Measurements from ENCODE around the gene CDC42EP4.

CDC42EP4 gene

GRCh38 chr17:73304438-73304837 is 7.4 kb downstream of the CDC42EP4 start:
- in situ Hi-C loops (cut with MboI; ENCODE audit: low sequenced_read_pairs): no loop called here

DNA sequence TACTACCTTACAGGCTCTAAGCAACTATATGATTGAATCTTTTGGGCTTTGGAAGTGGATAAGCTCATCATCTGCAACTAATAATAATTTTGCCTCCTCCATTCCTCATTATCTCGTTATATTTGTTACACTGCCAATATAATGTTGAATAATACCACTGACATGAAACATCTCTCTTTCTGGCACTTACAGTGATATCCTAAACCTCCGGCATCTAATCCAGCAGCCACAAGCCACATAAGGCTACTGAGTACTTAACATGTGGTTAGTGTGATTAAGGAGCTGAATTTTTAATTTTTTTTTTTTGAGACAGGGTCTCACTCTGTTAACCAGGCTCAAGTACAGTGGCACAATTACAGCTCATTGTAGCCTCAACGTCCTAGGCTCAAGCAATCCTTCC is 9.6 kb downstream of the CDC42EP4 start:
- in situ Hi-C loops (cut with MboI; ENCODE audit: low sequenced_read_pairs): no loop called here

DNA sequence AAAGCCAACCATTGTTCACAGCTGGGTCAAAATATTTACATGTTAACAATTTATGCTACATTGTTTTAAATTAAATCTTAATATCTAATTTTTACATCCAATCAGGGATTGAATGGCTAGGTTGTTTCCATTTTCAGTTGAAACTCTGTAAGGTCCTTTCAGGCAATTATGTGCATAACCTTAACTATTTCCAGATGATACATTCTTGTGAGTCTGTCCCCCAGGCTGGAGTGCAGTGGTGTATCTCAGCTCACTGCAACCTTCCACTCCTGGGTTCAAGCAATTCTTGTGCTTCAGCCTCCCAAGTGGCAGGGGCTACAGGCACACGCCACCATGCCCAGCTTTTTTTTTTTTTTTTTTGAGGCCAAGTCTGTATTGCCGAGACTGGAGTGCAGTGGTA is 10.4 kb downstream of the CDC42EP4 start:
- in situ Hi-C loops (cut with MboI; ENCODE audit: low sequenced_read_pairs): no loop called here

- in situ Hi-C loops (cut with MboI; ENCODE audit: low sequenced_read_pairs): no loop called here
Measured at GRCh38 chr17:73300392-73300791, 11.4 kb downstream of the CDC42EP4 start.

GRCh38 chr17:73297934-73298861 is 13.6 kb downstream of the CDC42EP4 start:
- in situ Hi-C loops (cut with MboI; ENCODE audit: low sequenced_read_pairs): no loop called here

- in situ Hi-C loops (cut with MboI; ENCODE audit: low sequenced_read_pairs): no loop called here
Measured at GRCh38 chr17:73293480-73293911, 18.3 kb downstream of the CDC42EP4 start.

DNA sequence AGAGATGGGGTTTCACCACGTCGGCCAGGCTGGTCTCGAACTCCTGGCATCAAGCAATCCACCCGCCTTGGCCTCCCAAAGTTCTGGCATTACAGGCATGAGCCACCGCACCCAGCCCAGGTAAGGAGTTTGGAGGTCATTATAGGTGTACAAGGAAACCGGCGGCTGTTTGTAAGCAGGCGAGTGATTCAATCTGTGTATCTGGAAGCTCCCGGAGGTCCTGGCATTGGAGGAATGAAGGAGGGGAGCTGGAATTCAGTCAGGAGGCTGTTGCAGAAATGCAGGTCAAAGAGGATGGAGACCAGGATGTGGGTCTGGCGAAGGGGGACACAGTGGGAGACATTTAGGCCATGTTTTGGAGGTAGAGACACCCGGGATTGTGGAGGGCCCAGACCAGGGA is 18.8 kb downstream of the CDC42EP4 start:
- in situ Hi-C loops (cut with MboI; ENCODE audit: low sequenced_read_pairs): no loop called here

GRCh38 chr17:73292031-73292531 is 19.7 kb downstream of the CDC42EP4 start:
- in situ Hi-C loops (cut with MboI; ENCODE audit: low sequenced_read_pairs): no loop called here

DNA sequence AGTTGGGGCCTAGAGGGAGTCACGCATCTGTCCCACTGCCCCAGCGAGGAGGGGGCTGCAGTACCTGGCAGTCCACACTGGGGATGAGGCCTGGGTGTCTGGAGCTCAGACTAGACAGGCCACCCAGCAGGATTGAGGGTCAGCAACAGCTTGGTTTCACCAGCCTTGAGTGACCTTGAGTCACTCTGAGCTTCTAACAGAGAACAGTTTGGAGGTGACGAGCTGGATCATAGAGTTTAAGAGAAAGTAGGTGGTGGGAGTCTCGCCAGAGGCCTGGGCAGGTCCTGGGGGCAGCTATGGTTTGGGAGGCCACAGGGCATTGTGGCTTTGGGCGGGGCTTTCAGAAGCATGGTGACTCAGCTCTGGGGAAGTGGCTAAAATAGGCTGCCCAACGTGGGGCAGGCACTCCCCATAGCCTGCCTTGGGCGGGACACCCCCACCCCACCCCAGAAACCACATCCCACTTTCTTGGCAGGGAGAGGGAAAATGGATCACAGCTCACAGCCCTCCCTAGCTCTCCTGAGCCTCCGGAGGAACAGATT is 20.5 kb downstream of the CDC42EP4 start:
- in situ Hi-C loops (cut with MboI; ENCODE audit: low sequenced_read_pairs): no loop called here

DNA sequence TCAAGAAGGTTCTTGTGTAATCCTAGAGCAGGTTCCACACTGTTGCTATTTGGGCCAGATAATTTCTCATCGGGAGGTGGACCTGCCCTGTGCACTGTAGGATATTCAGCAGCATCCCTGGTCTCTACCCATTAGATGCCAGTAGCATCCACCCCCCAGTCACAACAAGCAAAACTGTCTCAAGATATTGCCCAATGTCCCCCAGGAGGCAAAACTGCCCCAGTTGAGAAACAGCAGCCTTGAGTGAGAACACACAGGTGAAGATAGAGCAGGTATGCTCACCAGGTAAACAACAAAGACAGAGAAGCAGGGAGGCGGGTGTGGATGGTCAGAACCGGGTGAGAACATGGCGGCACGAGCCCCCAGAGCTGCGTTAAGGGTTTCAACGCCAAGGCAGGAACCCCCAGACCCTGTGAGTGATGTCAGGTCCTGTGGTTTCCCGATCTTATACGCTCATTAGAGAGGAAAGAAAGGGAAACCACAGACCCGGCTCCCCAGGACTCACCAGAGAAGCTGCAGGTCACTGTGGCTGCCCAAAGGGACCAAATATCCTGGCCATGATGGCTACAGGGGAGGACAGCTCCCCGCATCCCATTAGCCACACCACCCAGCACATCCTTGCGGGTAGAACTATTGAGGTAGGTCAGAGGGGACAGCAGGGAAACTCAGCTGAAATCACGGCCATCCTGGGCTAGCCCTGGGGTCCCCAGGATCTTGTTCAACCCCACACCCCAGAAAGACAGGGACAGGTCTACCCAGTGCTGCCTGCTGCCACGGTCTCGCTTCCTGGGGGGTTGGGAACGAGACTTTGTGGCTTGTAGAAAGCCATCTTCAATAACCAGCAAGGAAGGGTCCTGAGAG is 21.2 kb downstream of the CDC42EP4 start:
- in situ Hi-C loops (cut with MboI; ENCODE audit: low sequenced_read_pairs): no loop called here

- in situ Hi-C loops (cut with MboI; ENCODE audit: low sequenced_read_pairs): no loop called here
Measured at GRCh38 chr17:73289549-73290254, 22.1 kb downstream of the CDC42EP4 start.

- in situ Hi-C loops (cut with MboI; ENCODE audit: low sequenced_read_pairs): no loop called here
Measured at GRCh38 chr17:73288534-73289302, 23.1 kb downstream of the CDC42EP4 start.

GRCh38 chr17:73286863-73287296 is 24.9 kb downstream of the CDC42EP4 start:
- in situ Hi-C loops (cut with MboI; ENCODE audit: low sequenced_read_pairs): no loop called here

DNA sequence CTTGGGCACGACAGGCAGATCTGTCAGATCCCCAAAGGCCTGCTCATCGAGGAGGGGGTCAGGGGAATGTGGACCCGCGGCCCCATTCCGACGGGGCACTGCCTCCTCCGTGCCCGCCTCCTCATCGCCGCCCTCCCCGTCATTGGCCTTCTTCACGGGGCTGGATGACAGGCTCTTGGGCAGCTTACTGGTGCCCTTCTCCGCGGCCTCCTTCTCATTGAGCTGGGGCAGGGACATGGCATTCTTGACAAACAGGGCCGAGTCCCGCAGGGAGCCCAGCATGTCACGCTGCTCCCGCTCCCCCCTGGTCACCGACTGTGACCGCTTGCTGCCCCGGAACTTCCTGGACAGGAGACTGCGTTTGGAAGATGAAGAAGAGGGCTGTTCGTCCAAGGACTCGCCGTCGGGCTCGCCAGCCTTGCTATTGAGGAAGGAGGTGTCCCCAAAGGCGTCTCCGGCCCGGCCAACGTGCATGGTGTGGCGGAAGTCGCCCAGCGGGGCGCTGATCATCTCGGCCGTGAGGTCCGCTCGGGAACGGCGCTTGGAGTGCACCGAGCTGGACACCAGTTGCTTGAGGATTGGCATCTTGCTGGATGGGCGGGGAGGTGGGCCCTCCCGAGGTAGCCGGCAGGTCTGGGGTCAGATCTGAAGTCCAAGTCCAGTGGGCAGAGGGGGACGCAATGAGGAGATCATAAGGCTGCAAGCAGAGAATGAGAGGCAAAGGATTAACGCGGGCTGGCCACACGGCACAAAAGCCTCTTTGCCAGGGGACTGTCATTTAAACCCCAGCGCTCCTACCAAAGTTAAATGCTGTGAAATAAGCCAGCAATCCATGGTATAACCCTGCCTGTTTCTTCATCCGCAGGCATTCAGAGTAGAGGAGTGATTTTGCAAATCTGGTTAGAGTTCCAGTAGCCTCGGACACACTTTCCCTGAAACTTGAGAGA is 25.6 kb downstream of the CDC42EP4 start:
- in situ Hi-C loops (cut with MboI; ENCODE audit: low sequenced_read_pairs): no loop called here

DNA sequence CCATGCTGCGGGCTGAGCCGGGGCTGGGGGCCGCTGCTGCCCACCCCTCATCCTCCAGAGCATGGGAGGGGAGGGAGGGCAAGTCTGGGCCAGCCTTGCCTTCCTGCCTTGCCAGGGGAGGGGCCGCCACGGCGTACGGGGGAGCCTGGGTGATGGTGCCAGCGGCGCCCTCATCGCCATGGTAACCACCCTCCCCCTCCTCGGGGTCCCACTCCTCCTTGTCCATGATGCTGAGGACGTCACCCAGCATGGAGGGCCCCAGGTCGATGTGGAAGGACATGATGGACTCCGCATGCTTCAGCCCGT is 26.2 kb downstream of the CDC42EP4 start:
- in situ Hi-C loops (cut with MboI; ENCODE audit: low sequenced_read_pairs): no loop called here

- in situ Hi-C loops (cut with MboI; ENCODE audit: low sequenced_read_pairs): no loop called here
Measured at GRCh38 chr17:73284906-73285602, 26.7 kb downstream of the CDC42EP4 start.

DNA sequence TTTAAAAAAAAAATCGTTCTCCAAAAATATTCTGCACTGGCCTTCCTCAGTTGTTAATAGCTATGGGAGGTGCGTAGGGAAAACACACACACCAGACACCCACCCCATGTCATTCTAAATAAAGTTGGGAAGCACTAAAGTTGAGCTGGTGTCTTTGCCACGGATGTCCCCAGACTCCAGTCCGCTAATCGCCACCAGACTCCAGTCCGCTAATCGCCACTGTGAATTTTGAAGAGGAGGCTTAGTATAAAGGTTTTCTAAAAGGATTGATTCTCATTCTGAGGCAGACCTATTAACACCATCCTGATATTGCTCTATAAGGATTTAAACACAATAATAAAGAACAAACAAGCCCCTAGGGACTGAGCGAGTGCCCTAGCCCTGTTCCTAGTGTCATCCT is 27.4 kb downstream of the CDC42EP4 start:
- in situ Hi-C loops (cut with MboI; ENCODE audit: low sequenced_read_pairs): no loop called here

GRCh38 chr17:73283841-73284282 is 27.9 kb downstream of the CDC42EP4 start:
- in situ Hi-C loops (cut with MboI; ENCODE audit: low sequenced_read_pairs): no loop called here

All from HL-60/S4 treated with retinoic acid at 250 ng/mL for 4 days and 3 days (cell line).